HCT116 (cell line): ENCODE data around the gene GPATCH8.

Experiments
- CEBPB ChIP-seq: IDR thresholded peaks from 2 replicates; pipeline ENCODE4 v1.6.1; 2012; ENCODE audit warnings: low read depth
- EGR1 ChIP-seq: IDR thresholded peaks from 2 replicates; pipeline ENCODE4 v1.6.1; 2012; ENCODE audit warnings: low read depth
- EZH2 ChIP-seq: fragments of 200-600 bp; sonication (generic); IDR thresholded peaks from 2 replicates; pipeline ENCODE4 v1.6.1; 2017; ENCODE audit warnings: antibody characterized with exemption, mixed run types
- POLR2A ChIP-seq: IDR thresholded peaks from 2 replicates; pipeline ENCODE4 v1.7.0; 2011; ENCODE audit warnings: borderline replicate concordance; ENCODE audit not compliant: insufficient read depth, insufficient read length; ENCODE audit errors: extremely low read depth
- POLR2AphosphoS5 ChIP-seq: IDR thresholded peaks from 2 replicates; pipeline ENCODE4 v1.6.1; 2011; ENCODE audit warnings: mild to moderate bottlenecking, low read depth, low read length, moderate library complexity
- SRF ChIP-seq: IDR thresholded peaks from 2 replicates; pipeline ENCODE4 v1.6.1; 2012; ENCODE audit warnings: low read depth
- TCF7L2 ChIP-seq: IDR thresholded peaks from 2 replicates; pipeline ENCODE4 v1.7.0; 2011; ENCODE audit warnings: borderline replicate concordance, inconsistent platforms; ENCODE audit not compliant: insufficient read depth, insufficient read length; ENCODE audit errors: extremely low read depth
- YY1 ChIP-seq: IDR thresholded peaks from 2 replicates; pipeline ENCODE4 v1.6.1; 2011; ENCODE audit warnings: low read length, low read depth, moderate library complexity, mild to moderate bottlenecking; ENCODE audit not compliant: insufficient replicate concordance; ENCODE audit errors: extremely low read depth
- TF ChIP-seq, protein P1 (sequence below), 3 experiments: fragments of 200-600 bp in 1 of 3; sonication (generic) in 1 of 3; IDR thresholded peaks in 2 of 3; conservative IDR thresholded peaks in 1 of 3; 2 replicates each; pipeline ENCODE4 v1.5.1; 2012 to 2017; ENCODE audit warnings: low read depth in 2 of 3, low read length in 2 of 3, antibody characterized with exemption in 1 of 3, borderline replicate concordance in 1 of 3, control low read depth in 1 of 3, mild to moderate bottlenecking in 1 of 3, mixed read lengths in 1 of 3, mixed run types in 1 of 3, moderate library complexity in 1 of 3; ENCODE audit not compliant: insufficient read depth in 1 of 3

DNA sequence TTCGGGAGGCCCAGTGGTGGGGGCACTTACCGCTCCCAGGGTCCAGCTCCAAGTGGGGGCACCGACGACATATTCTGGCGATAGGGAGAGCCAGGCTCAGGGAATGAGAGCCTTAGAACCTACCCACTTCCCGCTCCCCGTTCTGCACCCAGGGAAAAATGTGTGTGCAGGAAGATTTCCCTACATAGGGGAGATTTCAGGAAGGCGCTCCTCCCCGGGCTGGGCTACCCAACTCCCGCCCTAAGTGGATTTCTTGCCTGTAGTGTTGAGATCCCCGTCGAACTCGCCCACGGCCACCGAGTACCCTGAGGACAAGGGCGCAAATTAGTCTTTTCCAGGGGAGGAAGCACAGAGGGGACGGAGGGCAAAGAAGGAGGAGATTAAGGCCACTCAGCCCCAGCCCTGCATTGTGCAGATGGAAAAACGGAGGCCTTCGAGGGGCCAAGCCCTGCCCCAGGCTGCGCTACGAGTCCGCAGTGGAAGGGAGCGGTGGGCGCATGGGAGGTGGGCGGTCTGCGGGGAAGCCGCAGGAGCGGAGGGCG is 118.9 kb downstream of the GPATCH8 start:
- TF ChIP-seq POLR2A (no peak), POLR2AphosphoS5 (no peak), YY1 (no peak), EZH2 (no peak), EGR1 (no peak), TCF7L2 (no peak), CEBPB (no peak), SRF (no peak)
- TF ChIP-seq, protein P1, sequence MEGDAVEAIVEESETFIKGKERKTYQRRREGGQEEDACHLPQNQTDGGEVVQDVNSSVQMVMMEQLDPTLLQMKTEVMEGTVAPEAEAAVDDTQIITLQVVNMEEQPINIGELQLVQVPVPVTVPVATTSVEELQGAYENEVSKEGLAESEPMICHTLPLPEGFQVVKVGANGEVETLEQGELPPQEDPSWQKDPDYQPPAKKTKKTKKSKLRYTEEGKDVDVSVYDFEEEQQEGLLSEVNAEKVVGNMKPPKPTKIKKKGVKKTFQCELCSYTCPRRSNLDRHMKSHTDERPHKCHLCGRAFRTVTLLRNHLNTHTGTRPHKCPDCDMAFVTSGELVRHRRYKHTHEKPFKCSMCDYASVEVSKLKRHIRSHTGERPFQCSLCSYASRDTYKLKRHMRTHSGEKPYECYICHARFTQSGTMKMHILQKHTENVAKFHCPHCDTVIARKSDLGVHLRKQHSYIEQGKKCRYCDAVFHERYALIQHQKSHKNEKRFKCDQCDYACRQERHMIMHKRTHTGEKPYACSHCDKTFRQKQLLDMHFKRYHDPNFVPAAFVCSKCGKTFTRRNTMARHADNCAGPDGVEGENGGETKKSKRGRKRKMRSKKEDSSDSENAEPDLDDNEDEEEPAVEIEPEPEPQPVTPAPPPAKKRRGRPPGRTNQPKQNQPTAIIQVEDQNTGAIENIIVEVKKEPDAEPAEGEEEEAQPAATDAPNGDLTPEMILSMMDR (IDR thresholded peaks at IDR 0.05 in 2 of 3, conservative IDR thresholded peaks at IDR 0.05 in 1 of 3; ENCODE audit: borderline replicate concordance in 1 of 3, insufficient read depth in 1 of 3, low read depth in 2 of 3, low read length in 2 of 3): no peak
